Stimulated activated CD8-positive, alpha-beta memory T cell treated with anti-CD3 and anti-CD28 coated beads, Interleukin-4, amount 100 ng/mL, for 48 hours (primary cell): ENCODE measurements around the gene TULP4.
"Not testable (repeated sequence)": the region's sequence is repeated elsewhere in the genome, so short reads cannot be mapped to it uniquely, and the experiment has no call there.

Source experiments
- DNase-seq: peaks from one replicate; pipeline ENCODE4 v3.0.0-alpha.2; 2020

Gene TULP4

DNA sequence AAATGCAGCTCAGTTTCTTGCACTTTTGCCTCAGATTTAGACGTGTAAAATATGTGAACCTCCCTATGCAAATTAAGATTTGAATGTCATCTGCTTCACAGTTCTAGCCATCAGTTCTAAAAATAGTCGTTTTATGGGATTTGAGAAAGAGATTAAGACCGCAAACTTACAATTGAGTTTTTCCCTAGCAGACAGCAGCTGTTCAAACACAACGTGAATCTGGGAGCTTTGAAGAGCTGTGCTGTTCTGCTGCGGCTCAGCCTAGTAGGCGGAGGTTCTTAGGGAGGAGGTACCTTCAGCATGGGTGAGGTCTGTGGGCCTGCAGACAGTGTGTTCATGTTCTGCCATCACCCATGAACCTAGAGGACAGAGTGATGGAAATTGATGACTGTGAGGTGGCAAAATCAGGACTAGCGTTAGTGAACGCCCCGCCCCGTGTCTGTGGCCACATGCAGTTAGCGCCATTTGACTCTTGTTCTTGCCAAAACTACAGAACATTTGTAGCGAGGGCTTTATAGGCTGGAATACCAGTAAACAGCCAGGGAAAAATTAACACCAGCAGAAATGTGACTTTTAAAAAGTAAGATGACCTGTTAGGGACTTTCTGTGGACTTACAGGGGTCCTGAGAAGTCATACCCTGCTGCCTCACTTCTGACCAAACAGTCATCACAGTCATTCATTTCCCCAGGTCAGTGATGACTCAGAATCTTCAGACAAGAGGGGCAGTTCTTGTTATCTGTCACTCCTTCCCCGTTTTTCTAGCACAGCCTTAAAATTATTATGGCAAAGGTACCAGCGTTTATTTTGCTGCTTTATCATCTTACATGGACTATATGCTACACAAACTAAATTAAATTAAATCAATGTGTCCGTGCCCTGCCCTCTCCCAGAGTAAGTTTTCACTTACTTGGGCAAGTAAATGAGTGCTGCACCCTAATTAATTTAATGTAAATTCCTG, 163.4 kb downstream of the TULP4 start:
- DNase-seq, result no peak

GRCh38 chr6:158476389-158476788, 164.1 kb downstream of the TULP4 start:
- no peak for DNase-seq

- DNase-seq, result not testable (repeated sequence)
Observed at GRCh38 chr6:158477722-158478121, 165.5 kb downstream of the TULP4 start.

GRCh38 chr6:158480989-158481388, 168.7 kb downstream of the TULP4 start:
- DNase-seq, result no peak

GRCh38 chr6:158481690-158482473, 169.6 kb downstream of the TULP4 start:
- DNase-seq, result no peak

GRCh38 chr6:158485431-158485830, 173.2 kb downstream of the TULP4 start:
- DNase-seq, result no peak

DNA sequence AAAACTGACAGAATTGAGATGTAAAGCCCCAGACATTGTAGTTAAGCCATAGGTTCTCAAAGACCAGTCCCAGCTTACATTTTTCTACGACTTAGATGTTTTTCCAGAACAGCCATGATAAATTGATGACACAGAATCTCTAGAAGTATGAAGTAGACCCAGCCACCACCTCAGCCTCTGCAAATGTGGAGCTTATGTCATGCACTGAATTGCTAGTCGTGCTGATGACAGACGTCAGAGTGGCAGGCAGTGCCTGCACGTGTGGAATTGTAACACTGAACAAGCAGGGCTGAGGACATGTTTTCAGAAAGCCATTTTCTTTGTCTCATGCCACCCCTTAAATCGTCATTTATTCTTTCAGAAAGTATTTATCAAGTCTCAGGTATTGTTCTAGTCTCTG, 175.2 kb downstream of the TULP4 start:
- DNase-seq, result no peak

- DNase-seq, result no peak
Observed at GRCh38 chr6:158488065-158488464, 175.8 kb downstream of the TULP4 start.

DNA sequence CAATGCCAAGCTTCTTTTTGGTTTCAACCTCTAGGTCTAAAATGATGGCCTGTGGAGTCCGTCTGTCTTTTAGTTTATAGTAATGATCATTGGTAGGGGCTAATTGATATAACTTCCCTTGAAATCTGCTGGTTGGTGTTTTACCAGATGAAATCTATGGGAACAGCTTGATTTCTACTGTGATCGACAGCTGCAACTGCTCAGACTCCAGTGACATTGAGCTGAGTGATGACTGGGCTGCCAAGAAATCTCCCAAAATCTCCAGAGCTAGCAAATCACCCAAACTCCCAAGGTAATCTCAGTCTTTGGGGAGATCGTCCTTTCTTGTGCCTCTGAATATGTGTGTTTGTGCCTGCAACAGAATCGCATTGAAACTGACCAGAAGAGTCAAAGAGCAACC, 177.2 kb downstream of the TULP4 start:
- no peak for DNase-seq

- no peak for DNase-seq
Observed at GRCh38 chr6:158492881-158493280, 180.6 kb downstream of the TULP4 start.

DNA sequence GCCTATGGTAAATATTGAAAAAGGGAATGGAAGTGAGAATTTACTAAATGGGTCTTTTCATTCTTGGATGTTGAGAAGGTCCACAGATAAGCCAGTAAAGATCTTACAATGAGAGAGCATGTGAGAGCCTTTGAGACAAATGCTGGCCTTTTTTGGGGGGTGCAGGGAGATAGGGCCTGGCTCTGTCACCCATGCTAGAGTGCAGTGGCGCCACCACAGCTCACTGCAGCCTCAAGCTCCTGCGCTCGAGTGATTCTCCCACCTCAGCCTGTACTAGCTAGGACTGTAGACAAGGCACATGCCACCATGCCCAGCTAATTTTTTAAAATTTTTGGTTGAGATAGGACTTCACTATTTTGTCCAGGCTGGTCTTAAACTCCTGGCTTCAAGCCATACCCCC, 184.4 kb downstream of the TULP4 start:
- no peak for DNase-seq

- no peak for DNase-seq
Observed at GRCh38 chr6:158497620-158498019, 185.4 kb downstream of the TULP4 start.

GRCh38 chr6:158498362-158498761, 186.1 kb downstream of the TULP4 start:
- DNase-seq, result no peak

DNA sequence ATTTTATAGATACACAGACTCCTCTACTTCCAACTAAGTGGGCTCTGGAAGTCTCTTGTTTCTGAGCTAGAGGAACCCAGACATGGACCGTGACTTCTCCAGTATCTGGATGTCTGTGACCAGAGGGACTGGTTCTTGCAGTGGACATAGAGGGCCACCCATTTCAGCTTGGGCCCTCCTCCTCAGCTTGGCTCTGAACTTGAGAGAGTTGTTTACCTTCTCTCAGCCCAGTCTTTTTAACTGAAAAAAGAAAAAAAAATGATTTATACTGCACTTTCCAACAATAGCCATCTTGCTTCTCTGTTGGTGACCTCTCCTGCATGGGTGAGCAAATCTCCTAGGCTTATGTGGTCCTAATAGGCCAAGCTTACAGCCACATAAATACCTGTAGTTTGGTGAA, 187.3 kb downstream of the TULP4 start:
- DNase-seq, result no peak

DNA sequence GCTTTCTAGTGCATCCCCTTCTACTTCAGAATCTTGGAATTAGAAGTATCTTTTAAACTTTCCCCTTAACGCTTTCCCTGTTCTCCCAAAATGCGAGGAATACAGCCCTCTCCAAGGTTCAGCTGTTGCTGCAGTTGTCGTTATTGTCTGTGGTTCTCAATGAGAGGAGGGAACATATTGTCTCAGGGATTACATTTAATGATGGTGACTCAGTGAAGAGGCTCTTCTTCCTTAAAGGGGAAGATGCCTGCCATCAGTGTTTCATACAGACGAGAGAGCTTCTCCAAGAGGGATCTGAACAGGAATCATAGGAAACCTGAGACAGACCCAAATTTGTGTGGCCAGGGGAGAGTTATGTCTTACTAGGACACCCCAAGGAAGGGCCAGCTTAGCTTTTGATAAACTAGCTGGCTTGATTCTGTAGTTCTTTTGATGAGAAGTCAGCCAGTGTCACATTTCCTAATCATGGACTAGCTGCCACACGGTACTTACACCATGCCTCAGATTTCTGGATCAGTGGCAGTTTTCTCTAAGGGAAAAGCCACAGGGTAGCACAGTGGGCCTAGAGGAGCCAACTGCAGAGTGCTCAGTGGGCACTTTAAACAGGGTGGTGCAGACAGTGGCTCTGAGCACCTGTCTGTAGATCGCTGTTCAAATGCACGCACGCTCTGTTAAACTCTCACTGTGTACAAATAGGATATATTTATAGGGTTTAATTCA, 187.9 kb downstream of the TULP4 start:
- no peak for DNase-seq

DNA sequence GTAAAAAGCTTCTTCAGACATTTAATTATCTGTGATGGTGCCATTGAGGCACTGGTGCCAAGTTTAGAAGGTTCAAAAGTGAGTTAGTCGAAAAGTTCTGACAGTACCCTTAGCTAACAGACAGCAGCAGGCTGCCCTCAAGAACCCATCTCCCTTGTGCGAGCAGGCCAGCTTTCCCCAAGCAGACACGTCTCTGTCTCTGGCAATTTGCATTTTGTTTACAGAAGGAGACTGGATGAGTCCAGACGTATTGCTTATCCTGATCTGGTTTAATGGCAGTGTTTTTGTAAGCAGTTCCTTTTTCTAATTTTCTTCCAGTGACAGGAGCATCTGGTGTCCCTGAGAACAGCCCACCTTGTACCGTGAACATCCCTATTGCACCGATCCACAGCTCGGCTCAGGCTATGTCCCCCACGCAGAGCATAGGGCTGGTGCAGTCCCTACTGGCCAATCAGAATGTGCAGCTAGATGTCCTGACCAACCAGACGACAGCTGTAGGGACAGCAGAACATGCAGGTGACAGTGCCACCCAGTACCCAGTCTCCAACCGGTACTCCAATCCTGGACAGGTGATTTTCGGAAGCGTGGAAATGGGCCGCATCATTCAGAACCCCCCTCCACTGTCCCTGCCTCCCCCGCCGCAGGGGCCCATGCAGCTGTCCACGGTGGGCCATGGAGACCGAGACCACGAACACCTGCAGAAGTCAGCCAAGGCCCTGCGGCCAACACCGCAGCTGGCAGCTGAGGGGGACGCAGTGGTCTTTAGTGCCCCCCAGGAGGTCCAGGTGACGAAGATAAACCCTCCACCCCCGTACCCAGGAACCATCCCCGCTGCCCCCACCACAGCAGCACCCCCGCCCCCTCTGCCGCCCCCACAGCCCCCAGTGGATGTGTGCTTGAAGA, 189.3 kb downstream of the TULP4 start:
- no peak for DNase-seq

DNA sequence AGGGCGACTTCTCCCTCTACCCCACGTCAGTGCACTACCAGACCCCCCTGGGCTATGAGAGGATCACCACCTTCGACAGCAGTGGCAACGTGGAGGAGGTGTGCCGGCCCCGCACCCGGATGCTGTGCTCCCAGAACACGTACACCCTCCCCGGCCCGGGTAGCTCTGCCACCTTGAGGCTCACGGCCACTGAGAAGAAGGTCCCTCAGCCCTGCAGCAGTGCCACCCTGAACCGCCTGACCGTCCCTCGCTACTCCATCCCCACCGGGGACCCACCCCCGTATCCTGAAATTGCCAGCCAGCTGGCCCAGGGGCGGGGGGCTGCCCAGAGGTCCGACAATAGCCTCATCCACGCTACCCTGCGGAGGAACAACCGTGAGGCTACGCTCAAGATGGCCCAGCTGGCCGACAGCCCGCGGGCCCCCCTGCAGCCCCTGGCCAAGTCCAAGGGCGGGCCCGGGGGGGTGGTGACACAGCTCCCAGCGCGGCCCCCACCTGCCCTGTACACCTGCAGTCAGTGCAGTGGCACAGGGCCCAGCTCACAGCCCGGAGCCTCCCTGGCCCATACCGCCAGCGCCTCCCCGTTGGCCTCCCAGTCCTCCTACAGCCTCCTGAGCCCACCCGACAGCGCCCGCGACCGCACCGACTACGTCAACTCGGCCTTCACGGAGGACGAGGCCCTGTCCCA, 190.1 kb downstream of the TULP4 start:
- no peak for DNase-seq

- no peak for DNase-seq
Observed at GRCh38 chr6:158503222-158503621, 191.0 kb downstream of the TULP4 start.

DNA sequence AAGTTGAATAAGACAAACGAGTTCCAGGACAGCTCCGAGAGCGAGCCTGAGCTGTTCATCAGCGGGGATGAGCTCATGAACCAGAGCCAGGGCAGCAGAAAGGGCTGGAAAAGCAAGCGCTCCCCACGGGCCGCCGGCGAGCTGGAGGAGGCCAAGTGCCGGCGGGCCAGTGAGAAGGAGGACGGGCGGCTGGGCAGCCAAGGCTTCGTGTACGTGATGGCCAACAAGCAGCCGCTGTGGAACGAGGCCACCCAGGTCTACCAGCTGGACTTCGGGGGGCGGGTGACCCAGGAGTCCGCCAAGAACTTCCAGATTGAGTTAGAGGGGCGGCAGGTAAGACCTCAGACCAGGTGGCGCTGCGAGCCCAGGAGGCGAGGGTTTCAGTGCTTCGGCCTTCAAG, 191.6 kb downstream of the TULP4 start:
- no peak for DNase-seq

GRCh38 chr6:158505194-158505593, 192.9 kb downstream of the TULP4 start:
- no peak for DNase-seq

DNA sequence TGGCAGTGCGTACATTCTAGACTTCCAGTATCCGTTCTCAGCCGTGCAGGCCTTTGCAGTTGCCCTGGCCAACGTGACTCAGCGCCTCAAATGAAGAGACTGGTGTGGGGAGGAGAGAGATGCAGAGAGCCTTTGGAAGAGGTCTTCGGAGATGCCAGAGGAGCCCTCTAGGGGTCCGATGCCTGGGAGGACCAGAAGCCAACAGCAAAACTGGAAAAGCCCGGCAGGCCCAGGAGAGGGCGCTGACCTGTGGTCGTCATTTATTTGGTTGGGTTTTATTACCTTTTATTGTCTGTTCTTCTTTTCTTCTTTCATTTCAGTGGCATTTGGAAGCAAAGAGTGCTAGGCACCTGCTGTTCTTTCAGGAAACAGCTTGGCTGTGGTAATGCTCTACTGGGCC, 194.3 kb downstream of the TULP4 start:
- no peak for DNase-seq

GRCh38 chr6:158507174-158507573, 194.9 kb downstream of the TULP4 start:
- DNase-seq, result no peak
